Mammary epithelial cell (primary cell): ENCODE data around the gene USH2A.

Source experiments
- CTCF ChIP-seq, 2 donors: IDR thresholded peaks in 1 of 2; conservative IDR thresholded peaks in 1 of 2; 2 replicates each; pipeline ENCODE4 v1.5.1; 2011 to 2012; ENCODE audit warnings: inconsistent platforms in 2 of 2, low read length in 2 of 2, mild to moderate bottlenecking in 2 of 2, control low read depth in 1 of 2, low read depth in 1 of 2; ENCODE audit not compliant: insufficient read depth in 1 of 2; ENCODE audit errors: extremely low read depth in 1 of 2
- EZH2 ChIP-seq: IDR thresholded peaks from 2 replicates; pipeline ENCODE4 v1.6.1; 2012; ENCODE audit warnings: low read length, inconsistent platforms, borderline replicate concordance

DNA sequence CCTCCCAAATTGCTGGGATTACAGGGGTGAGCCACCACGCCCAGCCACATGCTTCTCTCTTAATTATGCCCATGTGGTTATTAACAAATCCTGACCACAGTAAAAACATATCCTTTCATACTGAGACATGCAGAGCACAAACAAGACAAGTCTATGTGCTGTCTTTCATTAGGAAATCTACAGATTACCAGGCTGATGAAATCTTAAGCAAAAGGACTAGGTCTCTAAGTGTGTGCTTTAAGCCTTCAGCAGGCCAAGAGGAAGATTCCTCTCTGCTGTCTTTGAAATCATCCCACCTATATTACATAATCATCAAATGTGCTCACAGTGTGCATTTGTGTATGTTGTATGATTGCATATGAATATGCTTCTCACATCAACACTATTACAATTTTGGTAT lies 436.8 kb downstream of the USH2A start:
- TF ChIP-seq CTCF (conservative IDR thresholded peaks at IDR 0.05 in 1 of 2, IDR thresholded peaks at IDR 0.05 in 1 of 2; ENCODE audit: extremely low read depth in 1 of 2, insufficient read depth in 1 of 2, low read depth in 1 of 2, low read length in 2 of 2) (no peak), EZH2 (no peak)
